GM12873 (cell line): ENCODE measurements around the gene AGAP1.

Source experiments
- TF ChIP-seq, protein P1 (sequence below): IDR thresholded peaks from 2 replicates; pipeline ENCODE4 v1.5.1; 2012; ENCODE audit warnings: low read depth, mild to moderate bottlenecking, moderate library complexity, low read length, control low read depth; ENCODE audit not compliant: insufficient read depth; ENCODE audit errors: missing control alignments

The AGAP1 gene

DNA sequence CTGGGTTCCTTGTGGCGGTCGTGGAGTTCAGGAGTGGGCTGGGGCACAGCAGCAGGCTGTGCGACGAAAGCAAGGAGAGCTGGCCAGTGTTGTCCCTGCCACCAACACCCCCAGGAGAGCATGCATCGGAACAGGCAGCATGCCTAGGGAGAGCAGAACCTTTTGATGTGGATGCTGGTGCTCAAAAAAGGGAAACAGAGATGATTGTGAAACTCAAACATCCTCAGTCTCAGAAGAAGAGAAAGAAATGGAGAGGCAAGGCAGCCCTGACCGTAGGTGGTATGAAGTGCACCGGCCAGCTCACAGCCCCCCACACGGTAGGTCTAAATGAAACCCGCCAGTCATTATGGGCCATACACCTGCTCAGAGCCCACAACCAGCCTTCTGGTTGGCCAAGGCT lies 420.9 kb downstream of the AGAP1 start:
- TF ChIP-seq, protein P1, sequence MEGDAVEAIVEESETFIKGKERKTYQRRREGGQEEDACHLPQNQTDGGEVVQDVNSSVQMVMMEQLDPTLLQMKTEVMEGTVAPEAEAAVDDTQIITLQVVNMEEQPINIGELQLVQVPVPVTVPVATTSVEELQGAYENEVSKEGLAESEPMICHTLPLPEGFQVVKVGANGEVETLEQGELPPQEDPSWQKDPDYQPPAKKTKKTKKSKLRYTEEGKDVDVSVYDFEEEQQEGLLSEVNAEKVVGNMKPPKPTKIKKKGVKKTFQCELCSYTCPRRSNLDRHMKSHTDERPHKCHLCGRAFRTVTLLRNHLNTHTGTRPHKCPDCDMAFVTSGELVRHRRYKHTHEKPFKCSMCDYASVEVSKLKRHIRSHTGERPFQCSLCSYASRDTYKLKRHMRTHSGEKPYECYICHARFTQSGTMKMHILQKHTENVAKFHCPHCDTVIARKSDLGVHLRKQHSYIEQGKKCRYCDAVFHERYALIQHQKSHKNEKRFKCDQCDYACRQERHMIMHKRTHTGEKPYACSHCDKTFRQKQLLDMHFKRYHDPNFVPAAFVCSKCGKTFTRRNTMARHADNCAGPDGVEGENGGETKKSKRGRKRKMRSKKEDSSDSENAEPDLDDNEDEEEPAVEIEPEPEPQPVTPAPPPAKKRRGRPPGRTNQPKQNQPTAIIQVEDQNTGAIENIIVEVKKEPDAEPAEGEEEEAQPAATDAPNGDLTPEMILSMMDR = no peak

DNA sequence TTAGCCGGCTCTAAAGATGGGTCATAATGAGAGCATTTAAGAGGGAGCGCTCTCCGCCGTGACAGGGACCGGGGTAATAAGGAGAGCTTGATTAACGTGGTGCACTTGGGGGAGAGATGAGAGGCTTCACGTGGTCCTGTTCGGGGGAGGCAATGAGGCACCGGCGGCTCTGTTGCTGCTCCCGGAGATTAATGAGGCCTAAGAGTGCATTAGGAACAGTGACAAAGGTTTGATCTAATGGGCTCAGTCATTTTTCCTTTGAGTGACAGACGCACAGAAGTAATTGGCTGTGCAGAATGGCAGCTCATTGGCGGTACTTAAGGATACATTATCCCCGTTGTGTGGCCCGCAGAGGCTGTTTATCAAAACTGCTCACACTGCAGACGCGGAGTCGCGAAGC lies 423.7 kb downstream of the AGAP1 start:
- TF ChIP-seq, protein P1 = no peak

DNA sequence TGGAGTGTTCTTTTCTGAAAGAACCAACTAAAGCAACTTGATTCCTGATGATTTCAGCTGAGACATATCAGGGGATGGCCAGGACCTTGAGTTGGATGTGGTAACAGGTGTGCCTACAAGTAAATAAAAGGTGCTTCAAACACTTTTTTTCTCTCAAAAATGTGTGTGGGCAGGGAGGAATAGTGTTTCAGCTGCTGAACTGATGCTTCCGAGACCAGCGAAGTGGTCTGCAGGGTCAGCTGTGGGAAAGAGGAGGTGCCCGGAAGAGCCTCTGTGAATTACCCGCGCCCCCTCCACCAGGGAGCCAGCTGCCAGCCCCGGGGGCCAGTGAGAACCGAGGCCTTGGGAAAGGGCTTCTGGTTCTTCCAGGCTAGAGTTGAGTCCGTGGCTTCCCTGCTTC lies 425.0 kb downstream of the AGAP1 start:
- TF ChIP-seq, protein P1 = no peak

DNA sequence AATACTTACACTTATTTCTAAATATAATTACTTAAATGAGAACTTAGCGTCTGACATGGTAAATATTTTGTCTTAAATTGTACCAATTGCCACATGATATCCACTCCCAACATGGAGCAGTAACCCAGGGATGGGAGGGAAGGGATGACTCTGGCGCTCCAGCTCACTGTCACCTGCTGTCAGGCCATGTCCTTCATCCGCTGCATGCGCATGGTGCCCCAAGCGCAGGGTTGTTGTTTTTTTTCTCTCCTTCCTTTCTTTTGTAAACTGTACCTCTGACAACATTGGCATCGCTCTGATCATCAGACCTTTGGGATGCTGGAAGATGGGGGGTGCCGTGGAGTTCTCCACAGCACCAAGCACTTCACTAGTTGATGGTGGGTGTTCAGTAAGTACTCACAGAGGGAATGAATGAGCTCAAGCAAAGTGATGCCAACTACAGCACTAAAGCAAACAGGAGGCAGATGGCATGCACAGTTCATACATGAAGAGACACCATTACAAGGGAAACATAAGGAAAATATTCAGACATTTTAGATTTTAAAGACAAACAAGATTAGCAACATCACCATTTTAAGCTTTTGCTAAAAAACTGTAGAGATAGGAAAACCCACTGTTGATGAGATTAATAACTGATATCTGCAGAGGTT lies 426.5 kb downstream of the AGAP1 start:
- TF ChIP-seq, protein P1 = no peak

DNA sequence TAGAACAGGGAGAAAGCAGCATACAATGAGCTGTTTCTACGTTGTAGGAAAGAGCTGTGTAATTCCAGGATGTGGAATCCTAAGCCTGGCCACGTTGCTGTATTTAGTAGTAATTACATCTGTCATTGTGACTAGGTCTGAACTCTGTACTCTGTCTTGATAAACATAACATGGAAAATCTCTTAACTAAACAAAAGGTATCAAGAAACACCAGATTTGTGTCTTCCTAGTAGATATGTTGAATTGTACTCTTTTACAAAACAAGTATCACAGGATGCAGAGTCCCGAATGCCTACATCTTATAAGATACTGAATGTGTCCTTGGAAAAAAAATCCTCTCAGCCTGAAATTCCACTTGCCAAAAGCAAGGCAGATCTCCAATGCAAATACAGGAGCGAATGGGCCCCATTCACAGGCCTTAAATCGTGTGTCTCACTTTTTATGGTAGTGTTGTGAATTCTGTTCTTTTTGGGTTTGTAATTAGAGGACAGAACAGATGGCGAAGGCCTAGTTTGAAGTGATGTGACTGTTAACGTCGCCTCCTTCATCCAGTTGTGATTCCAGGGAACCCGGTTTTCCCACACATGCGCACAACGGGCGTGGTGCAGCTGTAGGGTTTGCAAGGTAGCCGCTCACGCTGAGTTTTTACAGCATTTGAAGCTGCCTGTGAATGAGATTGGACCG lies 427.8 kb downstream of the AGAP1 start:
- TF ChIP-seq, protein P1 = no peak

DNA sequence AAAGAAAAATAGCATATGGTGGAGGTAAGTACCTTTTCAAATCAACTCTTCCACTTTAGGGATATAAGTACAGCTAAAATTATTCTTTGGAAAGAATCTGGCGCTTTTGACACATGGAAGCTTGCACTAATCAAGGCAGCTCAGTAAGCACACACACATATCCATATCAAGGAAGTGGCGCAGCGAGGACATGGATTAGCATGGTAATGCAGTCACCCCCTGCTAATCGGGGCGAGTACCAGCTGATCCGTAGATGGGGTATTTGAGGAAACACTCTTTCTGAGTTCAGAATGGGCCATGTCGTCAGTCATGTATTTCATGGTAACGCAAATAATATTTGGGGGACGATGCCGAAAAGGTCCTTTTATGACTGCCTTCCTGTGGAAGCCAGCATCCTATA lies 429.0 kb downstream of the AGAP1 start:
- TF ChIP-seq, protein P1 = no peak

DNA sequence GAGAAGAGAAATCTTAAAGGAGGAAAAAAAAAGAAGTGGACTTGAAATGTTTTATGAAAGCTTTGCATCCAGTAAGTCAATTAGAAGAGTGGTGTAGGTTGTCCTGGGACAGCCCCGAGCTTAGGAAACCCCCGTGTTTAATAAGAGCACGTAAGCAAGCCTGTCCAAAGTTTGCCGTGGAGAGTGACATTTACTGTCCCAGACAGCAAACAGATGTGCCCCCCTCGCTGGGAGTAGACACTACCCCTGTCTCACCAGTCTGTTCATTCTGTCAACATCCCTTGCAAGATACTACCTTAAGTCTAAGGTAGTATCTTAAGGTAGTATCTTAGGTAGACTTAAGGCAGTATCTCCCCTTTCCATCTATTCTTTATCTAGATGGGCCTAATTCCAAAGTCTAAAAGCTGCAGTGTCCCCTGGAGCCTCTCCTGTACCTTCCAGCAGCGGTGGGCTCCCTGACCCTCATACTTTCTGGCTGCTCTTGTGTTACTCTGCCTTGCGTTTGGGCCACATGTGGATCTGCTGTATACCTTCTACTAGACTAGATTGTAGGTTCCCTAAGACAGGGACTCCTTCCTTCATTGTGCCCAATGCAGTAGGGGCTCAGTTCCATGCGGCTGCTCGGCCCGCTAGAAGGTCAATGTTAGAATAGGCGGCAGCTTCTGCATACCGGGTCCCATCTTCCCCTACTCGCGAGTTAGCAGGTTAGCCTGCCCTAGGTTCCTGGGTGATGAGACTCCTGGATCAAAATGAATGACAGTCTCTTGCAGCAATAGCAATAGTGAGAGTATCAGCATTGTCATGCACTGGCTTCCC lies 430.2 kb downstream of the AGAP1 start:
- TF ChIP-seq, protein P1 = no peak
